Fibroblast of villous mesenchyme (primary cell): ENCODE measurements around the gene ANKRD50. TPM values are rescaled to one million over a fixed set of nuclear protein-coding genes. Genes with fewer than 3 reads are reported as not detected.

Experiments used
- DNase-seq: peaks from one replicate; pipeline ENCODE4 v3.0.0-alpha.2; 2010; ENCODE audit warnings: low read depth
- H3K4me3 ChIP-seq: 2 replicates; pipeline ENCODE4 v1.5.1; 2011; ENCODE audit warnings: low read depth, mild to moderate bottlenecking, low read length
- CTCF ChIP-seq: IDR thresholded peaks from 2 replicates; pipeline ENCODE4 v1.5.1; 2012; ENCODE audit warnings: low read depth, mild to moderate bottlenecking, low read length; ENCODE audit not compliant: insufficient read depth
- total RNA-seq: library from RNA; depleted of rRNA; stranded (reverse); fragments of >200 nt; gene quantifications from 2 replicates; pipeline ENCODE4 v1.2.3, GENCODE V29; 2012

ANKRD50 gene
- total RNA-seq, 1 donor = 31.1 TPM

GRCh38 chr4:124666496-124666895 is 46.0 kb downstream of the ANKRD50 start:
- no peak for TF ChIP-seq CTCF
- no peak for DNase-seq
- no peak overlapping the region for H3K4me3 ChIP-seq

GRCh38 chr4:124658795-124659194 is 53.7 kb downstream of the ANKRD50 start:
- TF ChIP-seq CTCF = no peak

GRCh38 chr4:124650614-124651013 is 61.9 kb downstream of the ANKRD50 start:
- DNase-seq = no peak
- TF ChIP-seq CTCF = no peak

More at GRCh38 chr4:124658795-124659194, 53.7 kb downstream of the ANKRD50 start:
- H3K4me3 ChIP-seq = no peak overlapping the region
- no peak for DNase-seq

GRCh38 chr4:124647599-124647998 is 64.9 kb downstream of the ANKRD50 start:
- TF ChIP-seq CTCF = no peak
- no peak overlapping the region for H3K4me3 ChIP-seq
- no peak for DNase-seq

More at GRCh38 chr4:124650614-124651013, 61.9 kb downstream of the ANKRD50 start:
- H3K4me3 ChIP-seq = no peak overlapping the region

GRCh38 chr4:124644621-124645020 is 67.9 kb downstream of the ANKRD50 start:
- DNase-seq = no peak
- TF ChIP-seq CTCF = no peak
- H3K4me3 ChIP-seq = no peak overlapping the region

GRCh38 chr4:124642846-124643245 is 69.7 kb downstream of the ANKRD50 start:
- DNase-seq = no peak
- TF ChIP-seq CTCF = no peak
- no peak overlapping the region for H3K4me3 ChIP-seq

- no peak overlapping the region for H3K4me3 ChIP-seq
- DNase-seq = peak; percentile 46
- no peak for TF ChIP-seq CTCF
Observed at GRCh38 chr4:124641715-124642381, 70.7 kb downstream of the ANKRD50 start.
